Osteocyte (in vitro differentiated cells): ENCODE results near the gene KIF7. TPM values are rescaled to one million over a fixed set of nuclear protein-coding genes. Genes with fewer than 3 reads are reported as not detected.
A peak's percentile ranks its signal among the peaks of the same experiment; 100 is the strongest.

ENCODE experiments used
- DNase-seq: peaks from one replicate; pipeline ENCODE4 v3.0.0; 2021; ENCODE audit warnings: mixed read lengths; ENCODE audit not compliant: unreplicated experiment; ENCODE audit errors: extremely low spot score
- H3K27ac Mint-ChIP-seq: one replicate; pipeline ENCODE4 v1.8.0; 2021; ENCODE audit warnings: mild to moderate bottlenecking, mixed read lengths; ENCODE audit not compliant: unreplicated experiment
- H3K27me3 Mint-ChIP-seq: one replicate; pipeline ENCODE4 v1.8.0; 2021; ENCODE audit warnings: mixed read lengths; ENCODE audit not compliant: unreplicated experiment
- H3K36me3 Mint-ChIP-seq: one replicate; pipeline ENCODE4 v1.8.0; 2021; ENCODE audit warnings: mixed read lengths; ENCODE audit not compliant: unreplicated experiment
- H3K4me1 Mint-ChIP-seq: one replicate; pipeline ENCODE4 v1.8.0; 2021; ENCODE audit warnings: mixed read lengths; ENCODE audit not compliant: unreplicated experiment
- H3K4me3 Mint-ChIP-seq: one replicate; pipeline ENCODE4 v1.8.0; 2021; ENCODE audit warnings: mild to moderate bottlenecking, moderate library complexity, mixed read lengths; ENCODE audit not compliant: unreplicated experiment
- H3K9me3 Mint-ChIP-seq: one replicate; pipeline ENCODE4 v1.8.0; 2021; ENCODE audit warnings: mixed read lengths; ENCODE audit not compliant: unreplicated experiment
- total RNA-seq: library from RNA; stranded (reverse); gene quantifications from 2 replicates; pipeline ENCODE4 v1.2.1, GENCODE V29; 2021
- TF ChIP-seq, protein P1 (sequence below): fragments of 200-600 bp; sonication (generic); IDR thresholded peaks from 2 replicates; pipeline ENCODE4 v1.5.0; 2021; ENCODE audit warnings: antibody characterized with exemption, mild to moderate bottlenecking, moderate library complexity

KIF7 gene
- total RNA-seq, 1 donor from 2014 or later = 20.0 TPM

DNA sequence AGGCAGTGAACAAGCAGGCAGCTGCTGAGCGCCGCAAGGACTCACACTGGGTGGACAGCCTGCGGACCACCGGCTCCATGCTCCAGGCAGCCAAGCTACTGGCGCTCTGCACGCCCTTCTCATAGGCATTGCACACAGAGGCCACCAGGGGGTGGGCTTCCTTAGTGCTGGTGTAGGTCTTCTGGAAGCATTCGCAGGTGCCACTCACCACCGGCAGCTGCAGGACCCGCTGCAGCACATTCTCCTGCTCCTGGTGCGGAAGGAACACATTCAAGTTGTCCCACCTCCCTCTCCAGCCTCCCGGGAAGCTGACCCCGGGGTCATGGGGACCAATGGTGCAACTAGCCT lies 17.9 kb upstream of the KIF7 start:
- Mint-ChIP-seq H3K4me1 (peaks cover 5% of the 10 kb centered on the region), H3K4me3 (no peak overlapping the region), H3K27ac (no peak overlapping the region), H3K36me3 (no peaks in the 10 kb centered on the region), H3K27me3 (no peaks in the 10 kb centered on the region), H3K9me3 (no peaks in the 10 kb centered on the region)
- TF ChIP-seq, protein P1, sequence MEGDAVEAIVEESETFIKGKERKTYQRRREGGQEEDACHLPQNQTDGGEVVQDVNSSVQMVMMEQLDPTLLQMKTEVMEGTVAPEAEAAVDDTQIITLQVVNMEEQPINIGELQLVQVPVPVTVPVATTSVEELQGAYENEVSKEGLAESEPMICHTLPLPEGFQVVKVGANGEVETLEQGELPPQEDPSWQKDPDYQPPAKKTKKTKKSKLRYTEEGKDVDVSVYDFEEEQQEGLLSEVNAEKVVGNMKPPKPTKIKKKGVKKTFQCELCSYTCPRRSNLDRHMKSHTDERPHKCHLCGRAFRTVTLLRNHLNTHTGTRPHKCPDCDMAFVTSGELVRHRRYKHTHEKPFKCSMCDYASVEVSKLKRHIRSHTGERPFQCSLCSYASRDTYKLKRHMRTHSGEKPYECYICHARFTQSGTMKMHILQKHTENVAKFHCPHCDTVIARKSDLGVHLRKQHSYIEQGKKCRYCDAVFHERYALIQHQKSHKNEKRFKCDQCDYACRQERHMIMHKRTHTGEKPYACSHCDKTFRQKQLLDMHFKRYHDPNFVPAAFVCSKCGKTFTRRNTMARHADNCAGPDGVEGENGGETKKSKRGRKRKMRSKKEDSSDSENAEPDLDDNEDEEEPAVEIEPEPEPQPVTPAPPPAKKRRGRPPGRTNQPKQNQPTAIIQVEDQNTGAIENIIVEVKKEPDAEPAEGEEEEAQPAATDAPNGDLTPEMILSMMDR = peak; percentile 42
- DNase-seq = no peak

DNA sequence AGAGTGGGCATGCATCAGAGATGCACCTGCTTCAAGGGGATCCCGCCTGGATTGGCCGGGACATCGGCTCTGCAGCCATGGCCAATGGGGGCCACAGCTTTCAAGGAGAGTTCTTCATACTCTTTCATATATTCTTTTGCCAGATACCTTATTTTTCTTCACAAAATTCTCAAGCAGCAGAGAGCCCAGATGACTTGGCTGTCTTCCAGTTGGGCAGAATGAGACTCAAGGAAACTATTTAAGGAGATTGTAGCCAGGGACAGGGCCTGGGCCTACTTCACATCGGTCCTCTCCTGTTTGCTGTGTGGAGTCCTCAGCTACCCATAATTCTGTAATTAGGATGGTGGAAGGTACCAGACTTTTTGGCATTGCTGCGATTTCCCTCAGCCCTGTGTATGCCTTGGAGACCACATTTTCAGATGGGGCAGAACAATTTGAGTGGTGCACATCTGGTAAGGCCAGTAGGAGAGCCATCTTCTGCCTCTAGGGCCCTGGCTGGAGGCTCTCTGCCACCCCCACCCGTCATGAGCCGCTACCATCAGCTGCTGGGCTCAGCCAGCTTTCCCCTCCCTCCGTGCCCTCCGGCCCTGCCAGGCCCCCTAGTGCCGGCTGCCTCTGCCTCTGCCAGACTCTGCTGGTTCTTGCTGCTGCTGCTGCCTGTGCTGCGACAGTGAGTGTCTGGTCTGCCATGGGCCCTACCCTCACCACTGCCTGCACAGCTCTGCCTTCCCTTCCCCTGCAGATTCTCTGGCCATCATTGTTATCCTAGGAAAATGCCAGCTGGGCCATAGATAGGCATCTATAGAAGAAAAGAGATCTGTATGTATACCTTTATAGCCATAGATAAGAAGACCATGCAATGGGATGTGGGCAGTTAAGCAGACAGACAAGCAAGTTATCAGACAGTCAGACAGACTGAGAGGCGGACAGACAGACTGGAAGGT lies 17.2 kb upstream of the KIF7 start:
- H3K27me3 Mint-ChIP-seq = no peaks in the 10 kb centered on the region
- H3K4me1 Mint-ChIP-seq = peaks cover 5% of the 10 kb centered on the region
- H3K36me3 Mint-ChIP-seq = no peaks in the 10 kb centered on the region
- TF ChIP-seq, protein P1 = no peak
- no peak overlapping the region for H3K4me3 Mint-ChIP-seq
- no peak overlapping the region for H3K27ac Mint-ChIP-seq
- DNase-seq = no peak
- H3K9me3 Mint-ChIP-seq = no peaks in the 10 kb centered on the region

DNA sequence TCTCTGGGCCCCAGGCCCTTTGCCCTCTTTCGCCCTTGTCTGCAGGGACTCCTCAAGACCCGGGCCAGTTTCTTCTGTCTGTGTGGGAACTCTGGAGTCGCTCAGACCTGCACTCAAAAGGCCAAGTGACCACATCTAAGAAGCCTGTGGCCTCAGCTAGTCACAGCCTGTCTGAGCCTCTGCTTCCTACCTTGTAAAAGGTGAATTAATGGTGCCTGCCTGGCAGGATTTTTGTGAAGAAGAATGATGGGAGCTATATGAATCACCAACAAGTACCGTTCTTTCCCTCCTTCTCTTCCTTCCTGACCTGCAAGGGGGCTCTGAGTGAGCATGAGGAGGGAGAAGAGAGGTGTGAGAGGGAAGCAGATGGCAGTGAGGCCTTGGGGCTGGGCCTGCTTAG lies 16.4 kb upstream of the KIF7 start:
- Mint-ChIP-seq H3K27ac (no peak overlapping the region), H3K36me3 (no peaks in the 10 kb centered on the region), H3K27me3 (no peaks in the 10 kb centered on the region), H3K4me3 (no peak overlapping the region), H3K9me3 (no peaks in the 10 kb centered on the region), H3K4me1 (peaks cover 5% of the 10 kb centered on the region)
- DNase-seq = no peak
- TF ChIP-seq, protein P1 = no peak

DNA sequence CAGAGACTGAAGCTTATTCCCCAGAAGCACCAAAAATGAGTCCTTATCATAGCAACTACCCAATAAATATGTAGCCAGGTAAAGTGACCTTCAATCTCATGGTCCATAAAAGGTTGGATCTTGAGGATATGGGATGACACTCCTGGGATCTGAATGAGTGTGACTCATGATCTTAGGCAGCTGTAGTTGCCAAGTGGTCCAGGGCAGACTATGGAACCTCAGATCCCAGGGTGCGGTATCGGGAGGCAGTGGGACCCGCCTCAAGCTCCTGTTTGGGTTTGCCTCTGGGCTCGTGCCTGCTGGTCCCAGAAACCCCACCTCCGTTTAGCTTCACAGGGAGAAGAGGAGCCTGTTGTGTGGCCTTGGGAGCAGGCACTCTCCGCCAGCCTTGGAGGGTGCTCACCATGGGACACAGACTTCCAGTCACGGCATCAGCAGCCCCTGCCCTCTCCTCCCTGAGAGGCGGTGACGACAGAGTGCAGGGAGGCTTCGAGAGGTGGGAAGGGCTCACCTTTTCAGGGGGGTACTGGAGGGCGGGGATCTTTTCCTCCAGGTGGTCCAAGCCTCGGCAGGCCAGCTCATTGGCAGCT lies 15.8 kb upstream of the KIF7 start:
- no peak overlapping the region for H3K4me3 Mint-ChIP-seq
- H3K27ac Mint-ChIP-seq = no peak overlapping the region
- no peaks in the 10 kb centered on the region for H3K36me3 Mint-ChIP-seq
- H3K9me3 Mint-ChIP-seq = no peaks in the 10 kb centered on the region
- TF ChIP-seq, protein P1 = no peak
- H3K4me1 Mint-ChIP-seq = peaks cover 5% of the 10 kb centered on the region
- H3K27me3 Mint-ChIP-seq = no peaks in the 10 kb centered on the region
- no peak for DNase-seq

DNA sequence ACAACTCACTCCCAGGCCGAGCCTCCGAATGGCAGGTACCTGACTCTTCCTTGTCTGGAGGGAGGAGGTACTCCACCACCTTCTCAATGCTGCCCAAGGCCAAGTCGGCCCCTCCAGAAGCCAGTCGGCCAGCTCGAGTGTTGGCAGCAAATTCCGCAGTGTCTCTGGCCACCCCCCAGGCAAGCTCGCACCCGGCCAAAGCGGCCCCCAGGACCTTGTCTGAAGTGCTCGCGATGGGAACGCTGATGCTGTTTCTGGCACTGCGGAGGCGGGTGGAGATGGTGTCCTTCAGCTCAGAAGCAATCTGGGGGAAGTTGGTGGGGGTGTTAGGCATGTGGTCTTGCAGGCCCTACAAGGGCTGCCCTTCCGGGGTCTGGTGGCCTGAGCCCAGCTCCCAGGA lies 14.7 kb upstream of the KIF7 start:
- Mint-ChIP-seq H3K9me3 (no peaks in the 10 kb centered on the region), H3K4me3 (no peak overlapping the region), H3K27me3 (no peaks in the 10 kb centered on the region), H3K36me3 (no peaks in the 10 kb centered on the region), H3K4me1 (peaks cover 8% of the 10 kb centered on the region), H3K27ac (no peak overlapping the region)
- DNase-seq = no peak
- TF ChIP-seq, protein P1 = no peak
